SK-N-SH treated with all-trans-retinoic acid at 6 μM for 48 hours (cell line): ENCODE measurements around the gene MCM7.

Experiments used
- ISL1 ChIP-seq: fragments of 250-450 bp; sonication (Bioruptor Pico); IDR thresholded peaks from 2 replicates; pipeline ENCODE4 v2.1.2; 2022; ENCODE audit warnings: mild to moderate bottlenecking, moderate library complexity
- ZNF70 ChIP-seq: fragments of 450-650 bp; formaldehyde crosslinking; IDR thresholded peaks from 2 replicates; pipeline ENCODE4 v1.5.0; 2020; ENCODE audit warnings: mild to moderate bottlenecking, moderate library complexity
- TF ChIP-seq, protein P1 (sequence below): fragments of 250-450 bp; sonication (Bioruptor Pico); IDR thresholded peaks from 2 replicates; pipeline ENCODE4 v1.8.0; 2021; ENCODE audit warnings: low read depth, mild to moderate bottlenecking, moderate library complexity, borderline replicate concordance

DNA sequence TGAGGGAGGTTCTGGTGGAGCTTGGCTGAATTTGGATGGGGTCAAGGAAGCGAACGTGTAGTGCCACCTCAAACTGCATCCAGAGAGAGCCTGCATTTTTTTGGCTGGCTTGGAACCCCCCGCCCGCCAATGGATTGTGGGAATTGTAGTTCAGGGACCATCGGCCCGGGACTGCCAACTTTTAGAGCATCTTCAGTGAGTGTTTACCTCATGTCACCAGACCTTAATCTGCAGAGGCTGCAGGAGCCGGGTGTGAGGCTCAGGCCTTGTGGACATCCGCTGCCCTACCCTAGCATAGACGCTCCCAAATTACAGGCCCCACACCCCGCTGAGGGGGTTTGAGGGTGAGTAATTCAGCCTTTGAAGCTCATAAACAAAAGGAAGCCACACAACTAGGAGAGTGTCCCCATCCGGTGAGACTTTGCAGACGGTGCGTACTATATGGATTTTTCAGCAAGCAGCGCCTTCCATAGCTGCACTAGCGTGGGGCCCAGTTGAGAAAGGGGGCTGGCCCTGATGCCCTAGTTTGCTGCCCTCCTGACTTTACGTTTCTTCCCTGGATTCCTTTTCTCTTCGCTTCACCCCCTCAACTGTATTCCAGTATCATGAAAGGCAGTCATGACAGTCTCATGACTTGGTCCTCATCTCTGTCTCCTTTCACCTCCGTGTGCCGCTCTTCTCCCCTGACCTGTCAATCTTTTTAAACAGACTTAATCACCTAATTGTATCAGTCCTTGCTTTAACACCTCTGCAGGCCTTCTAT, 19.0 kb upstream of the MCM7 start:
- TF ChIP-seq ZNF70 (CRISPR knock-in tag) (no peak), ISL1 (no peak)
- TF ChIP-seq, protein P1, sequence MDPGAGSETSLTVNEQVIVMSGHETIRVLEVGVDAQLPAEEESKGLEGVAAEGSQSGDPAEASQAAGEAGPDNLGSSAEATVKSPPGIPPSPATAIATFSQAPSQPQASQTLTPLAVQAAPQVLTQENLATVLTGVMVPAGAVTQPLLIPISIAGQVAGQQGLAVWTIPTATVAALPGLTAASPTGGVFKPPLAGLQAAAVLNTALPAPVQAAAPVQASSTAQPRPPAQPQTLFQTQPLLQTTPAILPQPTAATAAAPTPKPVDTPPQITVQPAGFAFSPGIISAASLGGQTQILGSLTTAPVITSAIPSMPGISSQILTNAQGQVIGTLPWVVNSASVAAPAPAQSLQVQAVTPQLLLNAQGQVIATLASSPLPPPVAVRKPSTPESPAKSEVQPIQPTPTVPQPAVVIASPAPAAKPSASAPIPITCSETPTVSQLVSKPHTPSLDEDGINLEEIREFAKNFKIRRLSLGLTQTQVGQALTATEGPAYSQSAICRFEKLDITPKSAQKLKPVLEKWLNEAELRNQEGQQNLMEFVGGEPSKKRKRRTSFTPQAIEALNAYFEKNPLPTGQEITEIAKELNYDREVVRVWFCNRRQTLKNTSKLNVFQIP (CRISPR knock-in tag): no peak
